Adrenal gland (tissue), 5 donors: ENCODE data around the gene TPRN.

Experiments used
- CTCF ChIP-seq, 6 experiments: fragments of 450-650 bp in 4 of 6; fragments of 200-600 bp in 2 of 6; sonication (generic) in 1 of 6; IDR thresholded peaks; 1 replicate in 5 of 6; 2 replicates in 1 of 6; pipeline versions ENCODE4 v1.5.1 to v1.8.0; 2016 to 2021; ENCODE audit warnings: antibody characterized with exemption in 6 of 6, mild to moderate bottlenecking in 2 of 6, moderate library complexity in 1 of 6
- POLR2A ChIP-seq, 2 donors: fragments of 450-650 bp; IDR thresholded peaks; one replicate each; pipeline ENCODE4 v1.6.1; 2017; ENCODE audit warnings: antibody characterized with exemption in 2 of 2, mild to moderate bottlenecking in 2 of 2, moderate library complexity in 1 of 2
- donor health status: DM: no; HTN: no; CAD: no.

GRCh38 chr9:137194909-137195308 is 5.6 kb downstream of the TPRN start:
- no peak for TF ChIP-seq CTCF (IDR thresholded peaks at IDR 0.05)
- TF ChIP-seq POLR2A (IDR thresholded peaks at IDR 0.05): no peak
